ENCODE data around the gene MACROH2A1. TPM values are rescaled to one million over a fixed set of nuclear protein-coding genes. Genes with fewer than 3 reads are reported as not detected.

Gene MACROH2A1
- total RNA-seq, 1 donor from 2014 or later, result 179 TPM

DNA sequence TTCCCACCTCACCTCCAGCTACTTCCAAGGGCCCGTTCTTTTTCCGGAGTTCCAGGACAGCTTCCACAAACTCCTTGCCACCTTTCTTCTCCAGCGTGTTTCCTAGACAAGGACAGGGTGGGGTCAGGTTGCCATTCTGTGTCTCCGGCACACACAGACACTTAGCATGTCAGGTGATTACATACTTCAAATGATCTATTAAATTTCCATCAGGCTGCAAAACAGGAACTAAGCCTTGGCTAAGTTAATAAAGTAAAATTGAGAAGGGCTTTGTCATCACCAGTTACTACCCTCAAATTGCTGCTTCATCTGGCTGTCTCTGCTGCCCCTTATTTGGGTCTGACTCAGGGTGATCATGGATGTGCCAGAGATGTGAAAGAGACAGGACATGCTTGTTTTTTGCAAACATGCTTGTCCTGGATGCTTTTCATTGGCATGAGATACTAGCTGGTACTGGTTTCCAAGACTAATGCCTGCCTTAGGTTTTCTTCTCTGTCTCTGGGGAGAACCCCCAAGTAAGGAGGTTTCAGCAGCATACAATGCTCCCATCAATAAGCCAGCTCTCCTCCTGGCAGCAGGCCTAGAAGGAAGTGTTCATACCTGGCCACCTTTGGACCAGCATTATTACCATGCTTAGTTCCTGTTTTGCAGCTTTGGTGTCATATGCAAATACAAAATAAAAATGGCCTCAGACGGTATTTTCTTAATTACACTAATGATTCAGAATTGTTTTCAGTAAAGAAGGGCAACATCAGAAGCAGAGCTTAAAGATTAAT is 52.9 kb downstream of the MACROH2A1 start:
- Histone ChIP-seq H3K27me3 (no peaks in the 10 kb centered on the region), H3K4me1 (no peaks in the 10 kb centered on the region), H3K9me3 (no peaks in the 10 kb centered on the region), H3K27ac (no peak overlapping the region), H3K4me3 (no peak overlapping the region), H3K36me3 (peaks cover 78% of the 10 kb centered on the region)
- TF ChIP-seq CTCF (IDR thresholded peaks at IDR 0.05), result no peak
- DNase-seq, result no peak
- intact Hi-C loops (cut with DNase I), result no loop called here
- ATAC-seq, result no peak

GRCh38 chr5:135344349-135344748 is 54.7 kb downstream of the MACROH2A1 start:
- H3K36me3 ChIP-seq, result peaks cover 86% of the 10 kb centered on the region
- DNase-seq, result no peak
- TF ChIP-seq CTCF (IDR thresholded peaks at IDR 0.05), result no peak

GRCh38 chr5:135343413-135343812 is 55.6 kb downstream of the MACROH2A1 start:
- Histone ChIP-seq H3K27me3 (no peaks in the 10 kb centered on the region), H3K4me1 (no peaks in the 10 kb centered on the region), H3K4me3 (no peak overlapping the region), H3K9me3 (no peaks in the 10 kb centered on the region), H3K27ac (no peak overlapping the region), H3K36me3 (peaks cover 90% of the 10 kb centered on the region)
- DNase-seq, result no peak
- intact Hi-C loops (cut with DNase I), result no loop called here
- ATAC-seq, result no peak
- TF ChIP-seq CTCF (IDR thresholded peaks at IDR 0.05), result no peak

More at GRCh38 chr5:135344349-135344748, 54.7 kb downstream of the MACROH2A1 start:
- H3K4me3 ChIP-seq, result no peak overlapping the region
- ATAC-seq, result no peak
- no peaks in the 10 kb centered on the region for H3K4me1 ChIP-seq
- no peaks in the 10 kb centered on the region for H3K27me3 ChIP-seq
- intact Hi-C loops (cut with DNase I), result no loop called here
- H3K27ac ChIP-seq, result no peak overlapping the region
- H3K9me3 ChIP-seq, result no peaks in the 10 kb centered on the region

DNA sequence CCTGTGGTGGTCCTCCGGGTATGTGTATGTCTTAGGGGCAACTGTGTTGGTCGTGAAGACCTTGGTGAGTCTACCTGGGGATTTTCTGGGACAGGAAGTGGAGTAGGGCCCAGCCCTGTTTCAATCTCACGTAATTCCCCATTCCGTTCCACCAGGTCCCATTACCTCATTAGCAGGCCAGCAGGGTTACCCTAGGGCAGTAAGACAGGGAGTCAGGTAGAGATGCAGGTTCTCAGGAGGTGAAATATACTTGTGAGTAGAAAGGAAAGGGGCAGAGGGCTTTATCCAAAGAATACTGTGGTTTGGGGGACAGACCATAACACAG is 56.5 kb downstream of the MACROH2A1 start:
- no peaks in the 10 kb centered on the region for H3K9me3 ChIP-seq
- H3K36me3 ChIP-seq, result peaks cover 95% of the 10 kb centered on the region
- intact Hi-C loops (cut with DNase I), result no loop called here
- H3K4me1 ChIP-seq, result no peaks in the 10 kb centered on the region
- no peak overlapping the region for H3K4me3 ChIP-seq
- DNase-seq, result no peak
- H3K27me3 ChIP-seq, result no peaks in the 10 kb centered on the region
- no peak for TF ChIP-seq CTCF (IDR thresholded peaks at IDR 0.05)
- ATAC-seq, result no peak
- no peak overlapping the region for H3K27ac ChIP-seq

DNA sequence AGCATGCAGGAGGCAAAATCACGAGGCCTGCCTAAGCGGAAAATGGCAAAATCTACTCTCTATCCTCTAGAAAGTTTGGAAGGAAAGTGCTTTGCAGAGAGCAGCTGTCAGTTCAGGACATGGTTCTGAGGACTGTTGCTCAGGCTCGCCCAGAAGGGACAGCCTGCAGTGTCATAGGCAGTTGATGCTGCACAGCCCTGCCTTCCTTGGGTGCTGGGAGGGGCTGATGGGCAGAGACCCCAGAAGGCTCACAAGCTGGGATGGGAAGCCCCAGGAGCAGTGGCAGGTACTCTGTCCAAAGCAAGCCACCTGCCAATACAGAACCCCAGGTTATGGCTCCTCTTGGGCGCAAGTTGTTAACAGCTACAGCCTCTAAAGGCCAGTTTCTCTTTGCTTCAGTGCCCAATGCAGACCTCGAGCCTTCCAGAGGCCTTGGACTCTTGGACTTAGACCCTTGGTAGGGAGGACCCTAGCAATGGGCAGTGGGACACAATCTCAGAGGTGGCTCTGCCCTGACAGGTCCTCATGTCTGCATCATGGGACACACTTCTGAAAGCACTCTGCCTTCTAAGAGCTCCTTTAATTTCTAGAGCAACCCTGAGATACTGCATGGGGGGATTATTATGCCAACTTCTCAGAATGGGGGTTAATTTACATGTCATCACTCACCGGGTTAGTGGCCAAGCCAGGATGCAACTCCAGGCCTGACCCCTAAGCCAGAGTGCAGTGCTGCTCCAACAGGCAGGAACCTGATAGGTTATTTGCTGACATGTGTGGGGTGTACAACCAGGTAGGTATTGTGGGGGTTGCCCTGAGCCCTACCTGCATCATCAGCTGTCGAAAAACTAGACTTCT is 57.1 kb downstream of the MACROH2A1 start:
- intact Hi-C loops (cut with DNase I), result no loop called here
- no peaks in the 10 kb centered on the region for H3K9me3 ChIP-seq
- TF ChIP-seq CTCF (IDR thresholded peaks at IDR 0.05), result no peak
- H3K36me3 ChIP-seq, result peaks cover 100% of the 10 kb centered on the region
- no peak for DNase-seq
- no peak for ATAC-seq
- H3K4me3 ChIP-seq, result no peak overlapping the region
- no peak overlapping the region for H3K27ac ChIP-seq
- no peaks in the 10 kb centered on the region for H3K27me3 ChIP-seq
- H3K4me1 ChIP-seq, result no peaks in the 10 kb centered on the region
